GM21515 (cell line): ENCODE measurements around the gene TTLL5.

ENCODE experiments used
- ATAC-seq: cut with Tn5 transposase; IDR thresholded peaks from one replicate; pipeline ENCODE4 v1.9.1; 2021; ENCODE audit not compliant: unreplicated experiment

The TTLL5 gene

DNA sequence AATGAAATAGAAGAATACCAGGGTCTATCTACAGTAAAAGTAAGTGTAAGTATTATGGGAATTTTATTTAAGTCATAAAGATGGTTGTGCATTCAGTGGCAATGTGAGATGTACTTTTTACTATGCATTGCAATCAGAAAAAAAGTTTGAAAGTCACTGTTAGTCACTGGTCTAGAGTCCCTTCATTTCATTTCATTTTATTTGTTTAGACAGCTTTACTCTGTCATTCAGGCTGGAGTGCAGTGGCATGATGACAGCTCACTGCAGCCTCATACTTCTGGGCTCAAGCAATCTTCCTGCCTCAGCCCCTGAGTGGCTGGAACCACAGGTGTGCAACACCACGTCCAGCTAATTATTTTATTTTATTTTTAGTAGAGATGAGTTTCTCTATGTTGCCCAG is 278.2 kb downstream of the TTLL5 start:
- no peak for ATAC-seq

GRCh38 chr14:75941030-75941429 is 280.0 kb downstream of the TTLL5 start:
- ATAC-seq: no peak

- no peak for ATAC-seq
These were observed 283.7 kb downstream of the TTLL5 start for GRCh38 chr14:75944607-75945241.

DNA sequence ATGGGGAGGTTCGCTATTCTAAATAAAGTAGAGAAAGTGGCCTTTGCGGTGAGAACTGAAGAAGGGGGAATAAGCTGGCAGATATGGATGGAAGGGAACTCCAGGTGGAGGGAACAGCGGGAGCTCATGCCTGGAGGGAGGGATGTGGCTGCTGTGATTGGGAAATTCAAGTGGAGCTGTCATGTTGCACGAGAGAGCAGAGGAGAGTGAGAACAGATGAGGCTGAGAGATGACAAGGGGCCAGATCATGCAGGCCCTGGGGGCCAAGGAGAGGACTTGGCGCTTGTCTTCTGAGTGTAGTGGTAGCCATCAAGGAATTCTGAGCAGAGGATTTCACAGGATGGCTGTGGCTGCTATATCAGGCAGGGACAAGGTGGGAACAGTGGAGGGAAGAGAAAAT is 285.7 kb downstream of the TTLL5 start:
- ATAC-seq: no peak

GRCh38 chr14:75952489-75952888 is 291.4 kb downstream of the TTLL5 start:
- no peak for ATAC-seq

DNA sequence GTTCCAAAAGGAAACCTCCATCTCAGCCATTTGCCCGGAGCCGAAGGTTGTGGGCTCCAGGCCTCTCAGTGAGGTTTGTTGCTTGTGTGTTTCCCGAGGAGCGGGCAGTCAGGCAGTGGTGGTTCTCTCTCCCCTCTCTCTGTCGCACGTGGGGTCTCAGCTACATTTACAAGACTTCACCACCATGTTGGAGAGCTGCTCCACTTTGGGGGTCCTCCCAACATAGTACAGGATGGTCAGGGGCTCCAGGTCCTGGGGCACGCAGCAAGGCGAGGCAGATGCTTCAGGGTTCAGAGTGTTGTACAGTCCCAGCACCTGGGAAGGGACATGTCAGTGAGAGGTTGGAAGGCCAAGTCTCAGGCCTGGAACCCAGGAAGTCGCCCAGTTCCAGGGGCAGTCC is 298.0 kb downstream of the TTLL5 start:
- no peak for ATAC-seq

DNA sequence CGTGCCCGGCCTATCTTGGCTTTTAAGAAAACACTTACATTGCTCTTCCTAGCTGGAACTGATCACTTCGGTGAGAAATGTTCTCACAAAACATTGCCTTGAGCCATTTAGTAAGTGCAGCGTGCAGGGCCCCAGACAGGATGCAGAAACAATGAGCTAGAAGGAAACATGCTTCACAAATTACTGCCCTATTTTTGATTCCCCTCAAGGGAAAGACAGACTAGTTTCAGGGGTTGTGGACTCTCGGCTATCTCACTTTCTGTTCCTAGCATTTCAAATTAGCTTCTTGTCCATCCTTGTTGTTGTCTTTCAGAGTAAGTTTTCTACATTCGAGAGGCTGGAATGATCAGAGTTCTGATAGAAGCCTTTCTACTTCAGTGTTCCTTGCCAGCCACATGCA is 299.2 kb downstream of the TTLL5 start:
- peak; percentile 74 for ATAC-seq

- no peak for ATAC-seq
These were observed 300.6 kb downstream of the TTLL5 start for GRCh38 chr14:75961662-75962061.

DNA sequence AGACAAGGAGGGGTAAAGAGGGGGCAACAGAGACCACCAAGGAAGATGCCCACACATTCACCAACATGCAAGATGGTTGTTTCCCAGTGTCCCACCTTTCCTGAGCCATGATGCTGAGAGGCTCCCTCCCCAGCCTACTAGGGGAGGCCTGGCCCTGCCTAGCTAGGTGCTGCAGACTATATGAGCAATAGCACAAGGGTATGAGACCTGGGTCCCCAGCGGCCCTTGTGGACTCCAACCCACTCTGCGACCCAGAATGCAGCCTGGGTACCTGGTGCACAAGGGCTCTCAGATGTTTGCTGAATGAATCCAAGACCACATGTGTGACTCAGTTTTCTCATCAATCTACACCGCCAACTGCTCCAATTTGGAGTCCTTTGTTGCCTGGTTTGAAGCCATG is 306.8 kb downstream of the TTLL5 start:
- no peak for ATAC-seq

DNA sequence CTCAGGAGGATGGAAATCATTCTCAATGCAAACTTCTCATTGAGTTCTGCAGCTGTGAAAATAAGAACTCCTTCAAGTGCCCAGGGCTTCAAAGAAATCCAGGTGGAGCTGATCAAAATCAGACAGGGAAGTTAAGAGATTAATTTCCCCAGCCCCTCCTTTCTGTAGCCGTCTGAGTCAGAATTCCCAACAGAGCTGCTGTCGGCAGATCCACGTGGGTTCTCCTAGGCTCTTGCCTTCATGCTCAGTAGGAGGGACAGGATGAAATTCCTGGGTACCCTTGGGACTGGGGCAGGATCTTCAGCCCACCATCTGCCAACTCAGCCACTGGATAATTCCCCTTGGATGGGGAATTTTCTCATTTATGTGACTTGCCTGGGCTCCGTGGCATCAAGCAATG is 307.4 kb downstream of the TTLL5 start:
- ATAC-seq: no peak

- ATAC-seq: no peak
These were observed 308.1 kb downstream of the TTLL5 start for GRCh38 chr14:75969126-75969525.

- no peak for ATAC-seq
These were observed 308.8 kb downstream of the TTLL5 start for GRCh38 chr14:75969891-75970290.

- no peak for ATAC-seq
These were observed 309.9 kb downstream of the TTLL5 start for GRCh38 chr14:75970989-75971388.

DNA sequence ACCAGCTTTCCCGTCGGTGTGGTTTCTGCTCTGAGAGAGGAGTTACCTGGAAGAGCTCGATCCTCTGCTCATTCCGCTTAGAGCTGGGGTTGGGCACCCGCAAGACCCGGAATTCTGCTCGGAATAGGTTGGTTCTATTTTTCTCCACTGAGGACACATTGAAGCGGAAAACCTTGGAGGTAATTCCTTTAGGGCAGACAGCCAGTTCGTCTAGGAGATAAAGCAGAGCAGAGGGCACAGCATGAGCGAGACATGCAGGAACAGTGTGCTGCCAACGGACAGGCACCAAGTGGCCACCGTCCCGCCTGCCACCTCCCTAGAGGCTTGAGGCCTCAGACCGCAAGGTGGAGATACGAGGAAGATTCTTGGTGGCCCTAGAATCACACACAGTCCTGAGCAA is 310.5 kb downstream of the TTLL5 start:
- no peak for ATAC-seq

DNA sequence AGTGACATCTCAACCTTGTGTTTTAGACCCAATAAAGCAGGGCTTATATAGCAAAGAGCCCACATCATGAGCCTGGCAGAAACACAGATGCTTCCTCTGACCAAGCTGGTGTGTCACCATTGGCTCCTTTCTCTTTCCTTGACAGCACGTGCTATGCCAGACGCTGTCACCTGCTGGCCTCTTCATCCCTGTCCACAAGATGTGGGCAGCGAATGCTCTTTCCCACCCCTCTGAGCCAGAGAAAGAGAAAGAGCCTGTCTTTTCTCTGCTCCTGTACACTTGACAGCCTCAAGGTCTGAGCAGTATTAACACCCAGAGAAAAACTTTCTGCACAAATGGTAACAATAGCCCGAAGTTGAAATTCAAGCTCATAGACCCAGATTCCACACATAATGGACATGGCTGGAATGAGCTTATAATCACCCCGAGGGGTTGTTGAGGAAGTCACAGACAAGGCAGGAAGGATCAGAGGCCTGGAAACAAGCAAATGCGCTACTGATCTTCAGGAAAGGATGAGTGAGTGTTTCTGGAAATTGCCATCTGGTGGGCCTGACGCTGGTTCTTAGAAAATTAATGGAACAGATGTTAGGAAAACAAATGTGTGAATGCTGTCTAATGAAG is 311.9 kb downstream of the TTLL5 start:
- no peak for ATAC-seq

DNA sequence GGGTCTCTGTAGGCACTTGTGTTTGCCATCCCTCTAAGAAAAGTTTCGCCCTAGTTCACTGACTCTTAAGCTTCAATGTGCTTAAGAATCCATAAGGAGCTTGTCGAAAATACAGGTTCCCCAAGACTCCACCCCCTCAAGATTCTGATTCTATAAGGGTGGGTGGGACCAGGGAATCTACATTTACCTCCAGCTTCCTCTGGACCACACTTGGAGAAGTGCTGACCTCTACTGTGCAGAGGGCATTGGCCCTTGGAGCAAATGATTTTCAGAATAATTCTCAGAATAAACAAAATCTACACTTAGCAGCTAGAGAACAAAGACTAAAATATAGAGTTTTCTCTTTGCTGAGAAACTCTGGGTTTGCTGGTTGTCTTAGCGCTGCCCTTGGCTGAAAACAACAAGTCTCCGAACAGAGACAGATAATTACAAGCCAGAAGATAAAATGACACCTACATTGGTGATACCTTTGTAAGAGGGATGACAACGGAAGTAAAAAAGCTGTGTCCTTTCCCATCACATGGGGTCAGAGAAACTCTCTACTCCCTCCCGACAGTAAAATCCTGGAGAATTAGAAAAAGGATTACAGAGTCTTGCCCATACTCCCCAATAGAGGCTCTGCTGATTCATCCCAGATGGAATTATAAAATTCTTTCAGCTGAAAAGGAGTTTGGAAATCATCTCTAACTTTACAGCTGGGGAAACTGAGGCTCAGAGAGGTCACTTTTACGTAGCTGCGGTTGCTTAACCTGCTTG is 316.0 kb downstream of the TTLL5 start:
- no peak for ATAC-seq

- no peak for ATAC-seq
These were observed 316.5 kb downstream of the TTLL5 start for GRCh38 chr14:75977582-75977943.

GRCh38 chr14:75978249-75978731 is 317.2 kb downstream of the TTLL5 start:
- ATAC-seq: no peak

- ATAC-seq: no peak
These were observed 318.1 kb downstream of the TTLL5 start for GRCh38 chr14:75979071-75979571.

GRCh38 chr14:75979648-75980565 is 318.9 kb downstream of the TTLL5 start:
- ATAC-seq: no peak

DNA sequence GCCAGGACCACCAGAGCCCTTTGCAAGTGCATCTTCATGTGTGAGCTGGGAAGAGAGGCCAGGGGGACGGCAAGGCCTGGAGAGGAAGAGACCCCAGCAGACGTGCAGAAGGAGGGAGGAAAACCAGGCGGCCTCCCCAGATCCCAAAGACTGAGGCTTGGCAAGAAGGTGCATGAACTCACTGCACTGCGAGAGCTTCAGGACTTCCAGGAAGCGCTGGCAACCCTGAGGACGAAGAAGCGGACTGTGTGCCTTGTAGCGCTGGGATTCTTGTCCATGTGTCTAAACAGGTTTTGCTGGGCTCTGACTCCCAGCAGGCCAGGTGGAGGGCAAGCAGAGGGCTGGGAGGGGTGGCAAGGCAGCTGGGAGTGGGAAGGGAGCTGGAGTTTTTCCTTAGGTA is 319.8 kb downstream of the TTLL5 start:
- ATAC-seq: no peak
